HepG2 (cell line): ENCODE measurements around the gene DEPDC1B. TPM values are rescaled to one million over a fixed set of nuclear protein-coding genes. Genes with fewer than 3 reads are reported as not detected.

Experiments
- ATAC-seq: fragments of 200-7000 bp; cut with Tn5 transposase; 3 replicates; pipeline ENCODE4 v1.9.1; 2020; ENCODE audit warnings: mild to moderate bottlenecking, moderate library complexity
- BruUV-seq: library from RNA; stranded (reverse); fragments of 400-500 nt; replicated peaks from 2 replicates; lab custom pipeline; 2021; lab: Mats Ljungman, UMichigan
- CTCF ChIA-PET: fragments of 300-600 bp; formaldehyde crosslinking; extraction: SDS; loops from one replicate; lab custom pipeline; 2021; ENCODE audit warnings: low total read pairs, inconsistent platforms, low intra/inter-chr PET ratio; lab: Yijun Ruan, JAX
- POLR2A ChIA-PET: fragments of 350-600 bp; sonication (Branson Sonifier 250); formaldehyde crosslinking; loops from one replicate; lab custom pipeline; 2020; ENCODE audit warnings: antibody characterized with exemption, inconsistent platforms; lab: Yijun Ruan, JAX
- DNase-seq: peaks from one replicate; pipeline ENCODE4 v3.0.0-alpha.2; 2015; ENCODE audit warnings: low spot score
- FAIRE-seq: peaks from 3 replicates; lab custom pipeline; 2011; peaks lifted over from hg19 to GRCh38; lab: Jason Lieb, UNC
- H2AFZ ChIP-seq: one replicate; pipeline ENCODE4 v1.6.1; 2011; ENCODE audit warnings: low read length, inconsistent platforms
- H3K27ac ChIP-seq: fragments of 300-600 bp; 3 replicates; pipeline ENCODE4 v1.8.0; 2011; ENCODE audit warnings: mixed run types, mild to moderate bottlenecking, mixed read lengths, low read length, inconsistent platforms; ENCODE audit not compliant: insufficient read depth; ENCODE audit errors: extremely low read length
- H3K27me3 ChIP-seq, 2 experiments: fragments of 200-600 bp in 1 of 2; 2 replicates in 1 of 2; 3 replicates in 1 of 2; pipeline versions ENCODE4 v1.6.0 to v1.8.0; 2011; ENCODE audit warnings: low read length in 2 of 2, mild to moderate bottlenecking in 2 of 2, moderate library complexity in 2 of 2, inconsistent platforms in 1 of 2; ENCODE audit not compliant: insufficient read depth in 2 of 2, control insufficient read depth in 1 of 2
- H3K36me3 ChIP-seq, 2 experiments: fragments of 200-600 bp in 1 of 2; replicated peaks in 1 of 2; 2 replicates in 1 of 2; 3 replicates in 1 of 2; pipeline versions ENCODE4 v1.5.1 to v1.8.0; 2011; ENCODE audit warnings: low read length in 2 of 2, inconsistent platforms in 1 of 2; ENCODE audit not compliant: insufficient read depth in 2 of 2, control insufficient read depth in 1 of 2
- H3K4me1 ChIP-seq: 2 replicates; pipeline ENCODE4 v1.5.1; 2012; ENCODE audit warnings: low read length, inconsistent platforms; ENCODE audit not compliant: insufficient read depth
- H3K4me2 ChIP-seq: 2 replicates; pipeline ENCODE4 v1.6.0; 2011; ENCODE audit warnings: low read depth, low read length, inconsistent platforms
- H3K4me3 ChIP-seq, 3 experiments: fragments of 200-600 bp in 1 of 3; sonication (generic), shearing (Covaris generic) in 1 of 3; replicated peaks in 1 of 3; 2 replicates each; pipeline ENCODE4 v1.5.1; 2011 to 2016; ENCODE audit warnings: low read length in 3 of 3, inconsistent platforms in 2 of 3, low read depth in 2 of 3, mild to moderate bottlenecking in 2 of 3, control low read depth in 1 of 3, mixed read lengths in 1 of 3; ENCODE audit not compliant: insufficient read depth in 1 of 3
- H3K79me2 ChIP-seq: one replicate; pipeline ENCODE4 v1.6.1; 2011; ENCODE audit warnings: low read length, inconsistent platforms; ENCODE audit not compliant: insufficient read depth
- H3K9ac ChIP-seq: 2 replicates; pipeline ENCODE4 v1.6.0; 2011; ENCODE audit warnings: mild to moderate bottlenecking, low read depth, low read length, inconsistent platforms; ENCODE audit not compliant: insufficient read depth
- H3K9me3 ChIP-seq: 2 replicates; pipeline ENCODE4 v1.5.1; 2012; ENCODE audit warnings: mild to moderate bottlenecking, low read length
- H4K20me1 ChIP-seq: 2 replicates; pipeline ENCODE4 v1.6.0; 2011; ENCODE audit warnings: inconsistent platforms, mild to moderate bottlenecking, low read length, moderate library complexity; ENCODE audit not compliant: insufficient read depth
- ATF7 ChIP-seq, 2 experiments: fragments of 450-650 bp in 1 of 2; sonication (generic) in 1 of 2; formaldehyde crosslinking in 1 of 2; IDR thresholded peaks; 2 replicates each; pipeline versions ENCODE4 v1.4.0 to v1.6.1; 2016 to 2020; ENCODE audit warnings: antibody characterized with exemption in 1 of 2, mild to moderate bottlenecking in 1 of 2, missing genetic modification reagents in 1 of 2
- FOSL2 ChIP-seq: sonication (generic); formaldehyde crosslinking; IDR thresholded peaks from 2 replicates; pipeline ENCODE4 v1.4.0; 2020; ENCODE audit warnings: missing genetic modification reagents
- FOXP1 ChIP-seq, 2 experiments: fragments of 450-650 bp in 1 of 2; IDR thresholded peaks; 2 replicates each; pipeline ENCODE4 v1.6.1; 2017 to 2018; ENCODE audit warnings: antibody characterized with exemption in 1 of 2
- MYNN ChIP-seq: sonication (generic); formaldehyde crosslinking; IDR thresholded peaks from 2 replicates; pipeline ENCODE4 v1.4.0; 2020; ENCODE audit warnings: mild to moderate bottlenecking, low read depth, missing genetic modification reagents
- NRL ChIP-seq: sonication (generic); formaldehyde crosslinking; IDR thresholded peaks from 2 replicates; pipeline ENCODE4 v1.5.0; 2020; ENCODE audit warnings: missing genetic modification reagents, mild to moderate bottlenecking, moderate library complexity, borderline replicate concordance
- SETDB1 ChIP-seq: sonication (generic); formaldehyde crosslinking; IDR thresholded peaks from 2 replicates; pipeline ENCODE4 v1.5.1; 2020; ENCODE audit warnings: missing genetic modification reagents, mild to moderate bottlenecking, borderline replicate concordance
- SIN3A ChIP-seq: IDR thresholded peaks from 2 replicates; pipeline ENCODE4 v1.6.1; 2011; ENCODE audit warnings: low read depth, mild to moderate bottlenecking, control low read depth, low read length, borderline replicate concordance
- SKI ChIP-seq: fragments of 450-650 bp; IDR thresholded peaks from one replicate; pipeline ENCODE4 v1.6.1; 2018; ENCODE audit warnings: mild to moderate bottlenecking; ENCODE audit not compliant: partially characterized antibody
- SPEN ChIP-seq: sonication (generic); formaldehyde crosslinking; IDR thresholded peaks from 2 replicates; pipeline ENCODE4 v1.5.1; 2020; ENCODE audit warnings: low read depth, mild to moderate bottlenecking, missing genetic modification reagents
- STAG1 ChIP-seq: sonication (generic); formaldehyde crosslinking; IDR thresholded peaks from 2 replicates; pipeline ENCODE4 v1.4.0; 2020; ENCODE audit warnings: missing genetic modification reagents
- TEAD2 ChIP-seq: sonication (generic); formaldehyde crosslinking; IDR thresholded peaks from 2 replicates; pipeline ENCODE4 v1.9.0; 2021; ENCODE audit warnings: missing genetic modification reagents
- ZNF672 ChIP-seq: sonication (generic); formaldehyde crosslinking; IDR thresholded peaks from 2 replicates; pipeline ENCODE4 v1.8.1; 2022; ENCODE audit warnings: missing genetic modification reagents
- WGBS: methylation state at CpG from one replicate; pipeline ENCODE4 v1.1.6; 2017; ENCODE audit warnings: low lambda C conversion rate; 5-methylcytosine and 5-hydroxymethylcytosine counted together
- in situ Hi-C: cut with HindIII; loops from 2 replicates; pipeline ENCODE4 v1.10.0; 2017; ENCODE audit warnings: low pct_unique_long_range_greater_than_20kb; ENCODE audit not compliant: extremely low pct_ligation_motif_present
- intact Hi-C: fragments of 100-400 bp; cut with micrococcal nuclease; formaldehyde crosslinking; loops from one replicate; pipeline ENCODE4 v1.10.0; 2022; ENCODE audit not compliant: unreplicated experiment
- polyA plus RNA-seq, 8 experiments: library from polyadenylated mRNA; depleted of rRNA in 3 of 8; stranded (reverse) in 7 of 8; unstranded in 1 of 8; fragments of >200 nt; fragmentation: Illumina TruSeq in 4 of 8; extraction: Trizol in 4 of 8; gene quantifications; 2 replicates each; pipeline versions ENCODE4 v1.2.1 to v1.2.3, GENCODE V29; 2011 to 2016; ENCODE audit warnings: low read depth in 4 of 8, missing spikeins in 1 of 8, mixed read lengths in 1 of 8; ENCODE audit not compliant: insufficient read depth in 1 of 8
- total RNA-seq, 5 experiments: library from RNA; depleted of rRNA; stranded (reverse); fragments of >200 nt; fragmentation: Illumina TruSeq; extraction: Trizol; gene quantifications; 2 replicates each; pipeline ENCODE4 v1.2.3, GENCODE V29; 2016; ENCODE audit warnings: low read depth in 1 of 5
- TF ChIP-seq, protein P1 (sequence below): sonication (generic); formaldehyde crosslinking; IDR thresholded peaks from 2 replicates; pipeline ENCODE4 v1.4.0; 2020; ENCODE audit warnings: missing genetic modification reagents
- TF ChIP-seq, protein P2 (sequence below): IDR thresholded peaks from 2 replicates; pipeline ENCODE4 v1.6.1; 2016; ENCODE audit warnings: low read depth, missing genetic modification reagents, missing compliant biosample characterization

The DEPDC1B gene
- total and polyA plus RNA-seq, 2 of the 13 experiments (the other 11 are each of a cell fraction or from before 2014, with no cell fraction given) = 29.5 to 51.3 TPM

DNA sequence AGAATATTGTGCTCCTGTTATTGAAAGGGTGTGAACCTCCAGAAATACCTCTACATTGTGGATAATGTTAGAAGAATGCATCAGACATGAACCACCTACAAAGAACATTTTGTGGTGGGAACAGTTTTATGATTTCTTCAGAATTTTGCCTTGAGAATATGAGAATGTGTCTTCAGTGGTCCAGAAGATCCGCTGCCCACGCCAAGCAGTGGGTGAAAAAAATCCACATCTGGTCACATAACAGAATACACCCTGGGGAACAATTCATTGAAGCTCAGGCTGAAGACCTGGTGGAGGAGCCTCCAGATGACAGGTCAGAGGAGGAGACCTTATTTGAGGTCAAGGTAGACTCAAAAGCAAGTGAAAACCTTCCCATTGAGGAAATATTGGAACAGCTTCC lies 69.1 kb downstream of the DEPDC1B start (continued):
- no peak for TF ChIP-seq FOSL2 (CRISPR knock-in tag)
- TF ChIP-seq MYNN = no peak
- TF ChIP-seq ZNF672 (CRISPR knock-in tag) = no peak
- TF ChIP-seq, protein P1, sequence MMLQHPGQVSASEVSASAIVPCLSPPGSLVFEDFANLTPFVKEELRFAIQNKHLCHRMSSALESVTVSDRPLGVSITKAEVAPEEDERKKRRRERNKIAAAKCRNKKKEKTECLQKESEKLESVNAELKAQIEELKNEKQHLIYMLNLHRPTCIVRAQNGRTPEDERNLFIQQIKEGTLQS = no peak

DNA sequence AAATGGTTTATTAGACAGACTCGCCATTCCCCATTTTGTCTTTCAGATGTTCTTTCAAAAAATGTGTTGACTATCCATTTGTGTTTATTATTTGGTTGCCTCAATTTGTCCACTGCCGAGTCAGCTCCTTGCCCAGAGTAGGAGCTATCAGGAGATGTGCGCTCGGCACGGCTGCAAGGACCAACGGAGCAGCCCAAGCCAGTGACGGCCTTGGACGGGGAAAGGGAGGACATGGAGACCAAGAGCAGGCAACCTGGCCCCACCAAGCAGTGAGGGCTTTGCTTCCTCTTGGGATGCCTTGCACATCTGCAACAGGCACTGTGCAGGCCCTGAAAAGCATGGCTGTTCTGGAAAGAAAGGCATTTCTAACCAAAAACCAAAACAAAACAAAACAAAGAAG lies 69.8 kb downstream of the DEPDC1B start:
- no peak overlapping the region for H3K9ac ChIP-seq
- H3K4me3 ChIP-seq = no peak overlapping the region
- intact Hi-C loops = no loop called here
- no peak overlapping the region for H3K4me2 ChIP-seq
- H2AFZ ChIP-seq = no peak overlapping the region
- no peak for ATAC-seq
- H3K27me3 ChIP-seq = no peaks in the 10 kb centered on the region
- TF ChIP-seq NRL (CRISPR knock-in tag) (no peak), SIN3A (no peak), SKI (no peak), STAG1 (CRISPR knock-in tag) (no peak), FOXP1 (IDR thresholded peaks at IDR 0.05) (no peak), FOXP1 (CRISPR knock-in tag; IDR thresholded peaks at IDR 0.05) (no peak), TEAD2 (CRISPR knock-in tag) (no peak), SETDB1 (CRISPR knock-in tag) (no peak), SPEN (CRISPR knock-in tag) (no peak), ATF7 (IDR thresholded peaks at IDR 0.05) (no peak), ATF7 (CRISPR knock-in tag; IDR thresholded peaks at IDR 0.05) (no peak)
- TF ChIP-seq, protein P2, sequence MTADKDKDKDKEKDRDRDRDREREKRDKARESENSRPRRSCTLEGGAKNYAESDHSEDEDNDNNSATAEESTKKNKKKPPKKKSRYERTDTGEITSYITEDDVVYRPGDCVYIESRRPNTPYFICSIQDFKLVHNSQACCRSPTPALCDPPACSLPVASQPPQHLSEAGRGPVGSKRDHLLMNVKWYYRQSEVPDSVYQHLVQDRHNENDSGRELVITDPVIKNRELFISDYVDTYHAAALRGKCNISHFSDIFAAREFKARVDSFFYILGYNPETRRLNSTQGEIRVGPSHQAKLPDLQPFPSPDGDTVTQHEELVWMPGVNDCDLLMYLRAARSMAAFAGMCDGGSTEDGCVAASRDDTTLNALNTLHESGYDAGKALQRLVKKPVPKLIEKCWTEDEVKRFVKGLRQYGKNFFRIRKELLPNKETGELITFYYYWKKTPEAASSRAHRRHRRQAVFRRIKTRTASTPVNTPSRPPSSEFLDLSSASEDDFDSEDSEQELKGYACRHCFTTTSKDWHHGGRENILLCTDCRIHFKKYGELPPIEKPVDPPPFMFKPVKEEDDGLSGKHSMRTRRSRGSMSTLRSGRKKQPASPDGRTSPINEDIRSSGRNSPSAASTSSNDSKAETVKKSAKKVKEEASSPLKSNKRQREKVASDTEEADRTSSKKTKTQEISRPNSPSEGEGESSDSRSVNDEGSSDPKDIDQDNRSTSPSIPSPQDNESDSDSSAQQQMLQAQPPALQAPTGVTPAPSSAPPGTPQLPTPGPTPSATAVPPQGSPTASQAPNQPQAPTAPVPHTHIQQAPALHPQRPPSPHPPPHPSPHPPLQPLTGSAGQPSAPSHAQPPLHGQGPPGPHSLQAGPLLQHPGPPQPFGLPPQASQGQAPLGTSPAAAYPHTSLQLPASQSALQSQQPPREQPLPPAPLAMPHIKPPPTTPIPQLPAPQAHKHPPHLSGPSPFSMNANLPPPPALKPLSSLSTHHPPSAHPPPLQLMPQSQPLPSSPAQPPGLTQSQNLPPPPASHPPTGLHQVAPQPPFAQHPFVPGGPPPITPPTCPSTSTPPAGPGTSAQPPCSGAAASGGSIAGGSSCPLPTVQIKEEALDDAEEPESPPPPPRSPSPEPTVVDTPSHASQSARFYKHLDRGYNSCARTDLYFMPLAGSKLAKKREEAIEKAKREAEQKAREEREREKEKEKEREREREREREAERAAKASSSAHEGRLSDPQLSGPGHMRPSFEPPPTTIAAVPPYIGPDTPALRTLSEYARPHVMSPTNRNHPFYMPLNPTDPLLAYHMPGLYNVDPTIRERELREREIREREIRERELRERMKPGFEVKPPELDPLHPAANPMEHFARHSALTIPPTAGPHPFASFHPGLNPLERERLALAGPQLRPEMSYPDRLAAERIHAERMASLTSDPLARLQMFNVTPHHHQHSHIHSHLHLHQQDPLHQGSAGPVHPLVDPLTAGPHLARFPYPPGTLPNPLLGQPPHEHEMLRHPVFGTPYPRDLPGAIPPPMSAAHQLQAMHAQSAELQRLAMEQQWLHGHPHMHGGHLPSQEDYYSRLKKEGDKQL = no peak
- H3K27ac ChIP-seq = no peak overlapping the region
- ChIA-PET POLR2A (no interaction called here), CTCF (no interaction called here)
- H3K36me3 ChIP-seq = peaks cover 13 to 53% of the 10 kb centered on the region in 2 experiments
- WGBS = over 99% methylated on average over 8 of the region's 8 CpGs
- H3K4me1 ChIP-seq = no peaks in the 10 kb centered on the region
- H4K20me1 ChIP-seq = no peaks in the 10 kb centered on the region
- no peak for FAIRE-seq
- H3K9me3 ChIP-seq = no peaks in the 10 kb centered on the region
- BruUV-seq = no TSS peak
- in situ Hi-C loops = no loop called here
- DNase-seq = no peak
- no peaks in the 10 kb centered on the region for H3K79me2 ChIP-seq
